ENCODE results near the gene STARD13. TPM values are rescaled to one million over a fixed set of nuclear protein-coding genes. Genes with fewer than 3 reads are reported as not detected.

Gene STARD13
- total and polyA plus RNA-seq, 2 donors = 1.7 to 2.0 TPM

GRCh38 chr13:33110713-33111413 lies 174.7 kb downstream of the STARD13 start:
- DNase-seq (ENCODE audit: low read depth in 6 of 9, low spot score in 9 of 9) = no peak
- no peaks in the 10 kb centered on the region for H3K36me3 ChIP-seq (ENCODE audit: control insufficient read depth in 2 of 2, insufficient read depth in 2 of 2, low read length in 1 of 2)
- no peaks in the 10 kb centered on the region for H3K9me3 ChIP-seq (ENCODE audit: control insufficient read depth in 2 of 2, insufficient read depth in 1 of 2, low read length in 1 of 2)
- H3K4me1 ChIP-seq (ENCODE audit: control insufficient read depth in 2 of 2, insufficient read depth in 2 of 2, low read length in 2 of 2) = no peaks in the 10 kb centered on the region
- no peak overlapping the region for H3K4me3 ChIP-seq (ENCODE audit: low read length in 2 of 2)
- 81% methylated on average over 14 of the region's 14 CpGs for WGBS
- no peak overlapping the region for H3K27ac ChIP-seq (ENCODE audit: low read depth in 1 of 2, low read length in 1 of 2)
- no peaks in the 10 kb centered on the region for H3K27me3 ChIP-seq (ENCODE audit: control insufficient read depth in 2 of 2, insufficient read depth in 1 of 2, low read length in 1 of 2)

DNA sequence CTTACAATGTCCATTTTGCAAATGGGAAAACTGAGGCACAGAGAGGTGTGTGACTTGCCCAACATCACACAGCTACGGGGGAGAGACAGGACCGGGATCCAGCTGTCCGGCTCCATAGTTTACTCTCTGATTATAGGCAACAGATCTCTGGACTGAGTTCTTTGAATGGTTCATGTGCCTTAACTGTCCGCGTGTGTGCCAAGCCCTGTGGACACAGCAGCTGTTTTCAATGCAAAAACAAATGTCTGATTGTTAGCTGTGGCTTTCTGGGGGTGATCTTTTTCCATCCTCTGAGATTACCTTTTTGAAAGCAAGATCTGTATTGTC lies 175.2 kb downstream of the STARD13 start:
- H3K36me3 ChIP-seq (ENCODE audit: control insufficient read depth in 2 of 2, insufficient read depth in 2 of 2, low read length in 1 of 2) = no peaks in the 10 kb centered on the region
- H3K27ac ChIP-seq (ENCODE audit: low read depth in 1 of 2, low read length in 1 of 2) = no peak overlapping the region
- no peaks in the 10 kb centered on the region for H3K4me1 ChIP-seq (ENCODE audit: control insufficient read depth in 2 of 2, insufficient read depth in 2 of 2, low read length in 2 of 2)
- no peak for DNase-seq (ENCODE audit: low read depth in 6 of 9, low spot score in 9 of 9)
- no peaks in the 10 kb centered on the region for H3K9me3 ChIP-seq (ENCODE audit: control insufficient read depth in 2 of 2, insufficient read depth in 1 of 2, low read length in 1 of 2)
- WGBS = 85% methylated on average over 5 of the region's 5 CpGs
- no peak overlapping the region for H3K4me3 ChIP-seq (ENCODE audit: low read length in 2 of 2)
- H3K27me3 ChIP-seq (ENCODE audit: control insufficient read depth in 2 of 2, insufficient read depth in 1 of 2, low read length in 1 of 2) = no peaks in the 10 kb centered on the region

DNA sequence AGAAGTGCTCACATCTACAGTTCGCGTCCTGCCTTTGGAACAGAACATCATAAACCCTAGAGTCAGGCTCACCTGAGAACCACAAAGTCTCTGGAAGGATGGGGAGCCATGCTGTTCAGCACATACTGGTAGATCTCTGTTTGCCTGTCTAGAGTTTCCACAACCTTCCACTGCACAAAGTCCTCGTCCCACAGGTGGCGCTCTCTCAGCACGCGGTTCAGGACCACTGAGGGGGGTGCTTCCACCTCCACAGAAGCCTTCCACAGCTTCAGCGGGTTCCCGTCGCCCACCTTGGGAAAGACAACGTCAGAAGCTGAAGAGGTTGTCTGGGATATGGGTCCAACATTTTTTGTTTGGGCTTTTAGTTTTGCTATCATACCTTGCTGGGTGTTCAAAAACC lies 175.8 kb downstream of the STARD13 start:
- 92% methylated on average over 10 of the region's 10 CpGs for WGBS
- Histone ChIP-seq H3K9me3 (ENCODE audit: control insufficient read depth in 2 of 2, insufficient read depth in 1 of 2, low read length in 1 of 2) (no peaks in the 10 kb centered on the region), H3K27ac (ENCODE audit: low read depth in 1 of 2, low read length in 1 of 2) (no peak overlapping the region), H3K27me3 (ENCODE audit: control insufficient read depth in 2 of 2, insufficient read depth in 1 of 2, low read length in 1 of 2) (no peaks in the 10 kb centered on the region), H3K4me3 (ENCODE audit: low read length in 2 of 2) (no peak overlapping the region), H3K4me1 (ENCODE audit: control insufficient read depth in 2 of 2, insufficient read depth in 2 of 2, low read length in 2 of 2) (no peaks in the 10 kb centered on the region), H3K36me3 (ENCODE audit: control insufficient read depth in 2 of 2, insufficient read depth in 2 of 2, low read length in 1 of 2) (no peaks in the 10 kb centered on the region)
- no peak for DNase-seq (ENCODE audit: low read depth in 6 of 9, low spot score in 9 of 9)

DNA sequence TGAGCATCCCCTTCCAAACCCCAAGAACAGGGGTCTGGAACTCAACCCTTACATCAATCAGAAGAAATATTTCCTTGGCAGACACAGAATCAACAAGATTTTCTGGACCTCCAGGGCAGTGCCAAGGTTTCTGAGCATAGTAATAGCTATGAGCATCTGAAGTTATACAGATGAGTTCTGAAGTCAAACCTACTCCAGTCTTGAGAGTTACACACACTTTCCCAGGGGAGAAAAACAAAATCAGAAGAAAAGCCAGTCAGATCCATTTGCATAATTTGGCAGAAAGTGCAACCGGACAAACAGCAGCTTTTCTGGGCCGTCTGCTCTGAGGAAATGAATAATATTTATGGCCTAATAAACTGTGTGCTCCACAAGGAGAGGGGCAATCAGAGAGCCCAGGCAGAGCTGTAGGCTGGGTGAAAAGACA lies 176.3 kb downstream of the STARD13 start:
- DNase-seq (ENCODE audit: low read depth in 6 of 9, low spot score in 9 of 9) = no peak
- Histone ChIP-seq H3K36me3 (ENCODE audit: control insufficient read depth in 2 of 2, insufficient read depth in 2 of 2, low read length in 1 of 2) (no peaks in the 10 kb centered on the region), H3K4me1 (ENCODE audit: control insufficient read depth in 2 of 2, insufficient read depth in 2 of 2, low read length in 2 of 2) (no peaks in the 10 kb centered on the region), H3K4me3 (ENCODE audit: low read length in 2 of 2) (no peak overlapping the region), H3K27me3 (ENCODE audit: control insufficient read depth in 2 of 2, insufficient read depth in 1 of 2, low read length in 1 of 2) (no peaks in the 10 kb centered on the region), H3K9me3 (ENCODE audit: control insufficient read depth in 2 of 2, insufficient read depth in 1 of 2, low read length in 1 of 2) (no peaks in the 10 kb centered on the region), H3K27ac (ENCODE audit: low read depth in 1 of 2, low read length in 1 of 2) (no peak overlapping the region)
- WGBS = 95% methylated on average over 2 of the region's 2 CpGs

GRCh38 chr13:33108620-33109019 lies 176.9 kb downstream of the STARD13 start:
- no peaks in the 10 kb centered on the region for H3K36me3 ChIP-seq (ENCODE audit: control insufficient read depth in 2 of 2, insufficient read depth in 2 of 2, low read length in 1 of 2)
- no peaks in the 10 kb centered on the region for H3K9me3 ChIP-seq (ENCODE audit: control insufficient read depth in 2 of 2, insufficient read depth in 1 of 2, low read length in 1 of 2)
- H3K27me3 ChIP-seq (ENCODE audit: control insufficient read depth in 2 of 2, insufficient read depth in 1 of 2, low read length in 1 of 2) = no peaks in the 10 kb centered on the region
- 96% methylated on average over 5 of the region's 5 CpGs for WGBS
- no peak for DNase-seq (ENCODE audit: low read depth in 6 of 9, low spot score in 9 of 9)
- no peaks in the 10 kb centered on the region for H3K4me1 ChIP-seq (ENCODE audit: control insufficient read depth in 2 of 2, insufficient read depth in 2 of 2, low read length in 2 of 2)
- H3K4me3 ChIP-seq (ENCODE audit: low read length in 2 of 2) = no peak overlapping the region
- H3K27ac ChIP-seq (ENCODE audit: low read depth in 1 of 2, low read length in 1 of 2) = no peak overlapping the region

DNA sequence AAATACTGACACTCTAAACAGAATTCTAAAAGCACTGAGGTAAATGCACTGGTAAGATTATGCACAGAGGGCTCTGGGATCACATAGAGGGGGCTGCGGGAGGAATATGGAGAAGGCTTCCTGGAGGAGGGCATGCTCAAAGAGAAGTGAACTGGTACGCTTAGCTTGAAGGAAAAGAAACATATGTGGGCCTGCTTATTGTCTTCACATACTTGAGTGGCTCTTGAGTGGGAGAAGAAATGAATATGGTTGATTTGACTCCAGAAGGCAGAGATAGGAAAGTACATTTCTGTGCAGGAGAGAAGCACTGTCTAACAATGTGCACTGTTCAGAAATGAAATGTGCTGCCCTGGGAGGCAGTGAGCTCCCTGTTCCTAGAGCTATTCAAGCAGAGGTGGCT lies 178.2 kb downstream of the STARD13 start:
- Histone ChIP-seq H3K4me1 (ENCODE audit: control insufficient read depth in 2 of 2, insufficient read depth in 2 of 2, low read length in 2 of 2) (no peaks in the 10 kb centered on the region), H3K27ac (ENCODE audit: low read depth in 1 of 2, low read length in 1 of 2) (no peak overlapping the region), H3K4me3 (ENCODE audit: low read length in 2 of 2) (no peak overlapping the region), H3K9me3 (ENCODE audit: control insufficient read depth in 2 of 2, insufficient read depth in 1 of 2, low read length in 1 of 2) (no peaks in the 10 kb centered on the region), H3K36me3 (ENCODE audit: control insufficient read depth in 2 of 2, insufficient read depth in 2 of 2, low read length in 1 of 2) (no peaks in the 10 kb centered on the region), H3K27me3 (ENCODE audit: control insufficient read depth in 2 of 2, insufficient read depth in 1 of 2, low read length in 1 of 2) (no peaks in the 10 kb centered on the region)
- WGBS = 96% methylated on average over 2 of the region's 2 CpGs
- DNase-seq (ENCODE audit: low read depth in 6 of 9, low spot score in 9 of 9) = no peak

GRCh38 chr13:33106656-33107360 lies 178.7 kb downstream of the STARD13 start:
- DNase-seq (ENCODE audit: low read depth in 6 of 9, low spot score in 9 of 9) = no peak
- H3K27ac ChIP-seq (ENCODE audit: low read depth in 1 of 2, low read length in 1 of 2) = no peak overlapping the region
- H3K9me3 ChIP-seq (ENCODE audit: control insufficient read depth in 2 of 2, insufficient read depth in 1 of 2, low read length in 1 of 2) = no peaks in the 10 kb centered on the region
- no peak overlapping the region for H3K4me3 ChIP-seq (ENCODE audit: low read length in 2 of 2)
- no peaks in the 10 kb centered on the region for H3K4me1 ChIP-seq (ENCODE audit: control insufficient read depth in 2 of 2, insufficient read depth in 2 of 2, low read length in 2 of 2)
- H3K27me3 ChIP-seq (ENCODE audit: control insufficient read depth in 2 of 2, insufficient read depth in 1 of 2, low read length in 1 of 2) = no peaks in the 10 kb centered on the region
- 94% methylated on average over 7 of the region's 7 CpGs for WGBS
- H3K36me3 ChIP-seq (ENCODE audit: control insufficient read depth in 2 of 2, insufficient read depth in 2 of 2, low read length in 1 of 2) = no peaks in the 10 kb centered on the region

- Histone ChIP-seq H3K36me3 (ENCODE audit: control insufficient read depth in 2 of 2, insufficient read depth in 2 of 2, low read length in 1 of 2) (no peaks in the 10 kb centered on the region), H3K27ac (ENCODE audit: low read depth in 1 of 2, low read length in 1 of 2) (no peak overlapping the region), H3K4me3 (ENCODE audit: low read length in 2 of 2) (no peak overlapping the region), H3K9me3 (ENCODE audit: control insufficient read depth in 2 of 2, insufficient read depth in 1 of 2, low read length in 1 of 2) (no peaks in the 10 kb centered on the region), H3K4me1 (ENCODE audit: control insufficient read depth in 2 of 2, insufficient read depth in 2 of 2, low read length in 2 of 2) (no peaks in the 10 kb centered on the region), H3K27me3 (ENCODE audit: control insufficient read depth in 2 of 2, insufficient read depth in 1 of 2, low read length in 1 of 2) (no peaks in the 10 kb centered on the region)
- peak in 1 of 9 donors; percentile 12 for DNase-seq (ENCODE audit: low read depth in 6 of 9, low spot score in 9 of 9)
- WGBS = 48% methylated on average over 9 of the region's 9 CpGs
Measured at GRCh38 chr13:33105387-33106005, 180.1 kb downstream of the STARD13 start.

DNA sequence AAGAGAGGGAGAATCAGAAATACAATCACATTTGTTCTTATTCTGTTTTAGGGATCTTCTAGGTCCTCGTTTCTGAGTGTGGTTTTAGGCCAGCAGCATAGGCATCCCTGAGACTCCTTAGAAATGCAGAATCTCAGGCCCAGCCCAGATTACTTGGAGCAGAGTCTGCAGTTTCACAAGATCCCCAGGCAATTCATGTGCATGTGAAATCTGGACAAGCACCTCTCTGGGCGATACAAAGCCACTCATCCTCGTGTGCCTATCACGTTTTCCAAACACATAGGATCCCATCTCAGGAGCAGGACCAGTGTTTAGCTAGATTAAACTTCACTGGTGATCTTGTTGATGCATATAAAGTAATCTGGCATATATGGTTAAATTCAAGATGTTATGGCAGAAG lies 182.1 kb downstream of the STARD13 start:
- no peaks in the 10 kb centered on the region for H3K36me3 ChIP-seq (ENCODE audit: control insufficient read depth in 2 of 2, insufficient read depth in 2 of 2, low read length in 1 of 2)

More for the DNA sequence above, 182.1 kb downstream of the STARD13 start:
- H3K4me1 ChIP-seq (ENCODE audit: control insufficient read depth in 2 of 2, insufficient read depth in 2 of 2, low read length in 2 of 2) = no peaks in the 10 kb centered on the region
- no peaks in the 10 kb centered on the region for H3K9me3 ChIP-seq (ENCODE audit: control insufficient read depth in 2 of 2, insufficient read depth in 1 of 2, low read length in 1 of 2)
- WGBS = 95% methylated on average over 4 of the region's 4 CpGs
- DNase-seq (ENCODE audit: low read depth in 6 of 9, low spot score in 9 of 9) = no peak
- no peak overlapping the region for H3K4me3 ChIP-seq (ENCODE audit: low read length in 2 of 2)
- H3K27me3 ChIP-seq (ENCODE audit: control insufficient read depth in 2 of 2, insufficient read depth in 1 of 2, low read length in 1 of 2) = no peaks in the 10 kb centered on the region
- no peak overlapping the region for H3K27ac ChIP-seq (ENCODE audit: low read depth in 1 of 2, low read length in 1 of 2)

Measured in thymus (tissue), 11 donors.